AG04450 (cell line): ENCODE results near the gene PGM2L1. TPM values are rescaled to one million over a fixed set of nuclear protein-coding genes. Genes with fewer than 3 reads are reported as not detected.

Source experiments
- CTCF ChIA-PET: fragments of 300-600, 350-600 bp; formaldehyde crosslinking; extraction: SDS; loops from one replicate; lab custom pipeline; 2022; ENCODE audit warnings: antibody characterized with exemption, inconsistent platforms; lab: Charles Lee
- POLR2A ChIA-PET: fragments of 350-600 bp; formaldehyde crosslinking; extraction: SDS; loops from one replicate; lab custom pipeline; 2021; ENCODE audit warnings: antibody characterized with exemption, inconsistent platforms; lab: Yijun Ruan, JAX
- DNase-seq: peaks from one replicate; pipeline ENCODE4 v3.0.0-alpha.2; 2011; ENCODE audit warnings: low read depth, low spot score
- H3K27ac ChIP-seq: one replicate; pipeline ENCODE4 v1.5.1; 2012; ENCODE audit warnings: low read depth, low read length, control low read depth
- H3K27me3 ChIP-seq: one replicate; pipeline ENCODE4 v1.6.0; 2012; ENCODE audit warnings: low read length; ENCODE audit not compliant: control insufficient read depth, insufficient read depth
- H3K4me3 ChIP-seq: 2 replicates; pipeline ENCODE4 v1.5.1; 2011; ENCODE audit warnings: mild to moderate bottlenecking, low read depth, low read length, control low read depth
- H3K9me3 ChIP-seq: 2 replicates; pipeline ENCODE4 v1.5.1; 2012; ENCODE audit warnings: low read length; ENCODE audit not compliant: control insufficient read depth, insufficient read depth
- polyA plus RNA-seq: library from polyadenylated mRNA; depleted of rRNA; stranded (reverse); fragments of >200 nt; gene quantifications from 2 replicates; pipeline ENCODE4 v1.2.3, GENCODE V29; 2011
- TF ChIP-seq, protein P1 (sequence below): IDR thresholded peaks from 2 replicates; pipeline ENCODE4 v1.5.1; 2011; ENCODE audit warnings: low read depth, low read length, control low read depth, inconsistent platforms

PGM2L1 gene
- polyA plus RNA-seq, 1 experiment: 2.6 TPM

DNA sequence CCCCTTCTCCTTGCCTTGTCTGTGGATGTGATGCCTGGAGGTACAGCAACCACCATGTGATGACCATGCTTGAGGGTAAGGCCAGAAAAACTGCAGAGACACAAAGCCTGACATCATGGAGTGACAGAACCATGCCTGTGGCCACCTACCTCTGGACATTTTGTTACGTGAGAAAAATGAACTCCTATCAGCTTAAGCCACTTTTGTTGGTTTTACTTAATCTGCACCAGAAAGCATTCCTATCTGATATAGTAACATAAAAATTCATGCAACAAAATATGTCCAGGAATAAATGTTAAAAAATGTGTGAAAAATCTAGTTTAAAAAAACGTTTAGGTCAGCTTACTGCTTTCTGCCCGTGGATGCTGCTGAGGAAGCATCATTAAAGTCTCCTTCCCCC is 44.2 kb downstream of the PGM2L1 start:
- no peaks in the 10 kb centered on the region for H3K27me3 ChIP-seq
- H3K27ac ChIP-seq: no peak overlapping the region
- TF ChIP-seq, protein P1, sequence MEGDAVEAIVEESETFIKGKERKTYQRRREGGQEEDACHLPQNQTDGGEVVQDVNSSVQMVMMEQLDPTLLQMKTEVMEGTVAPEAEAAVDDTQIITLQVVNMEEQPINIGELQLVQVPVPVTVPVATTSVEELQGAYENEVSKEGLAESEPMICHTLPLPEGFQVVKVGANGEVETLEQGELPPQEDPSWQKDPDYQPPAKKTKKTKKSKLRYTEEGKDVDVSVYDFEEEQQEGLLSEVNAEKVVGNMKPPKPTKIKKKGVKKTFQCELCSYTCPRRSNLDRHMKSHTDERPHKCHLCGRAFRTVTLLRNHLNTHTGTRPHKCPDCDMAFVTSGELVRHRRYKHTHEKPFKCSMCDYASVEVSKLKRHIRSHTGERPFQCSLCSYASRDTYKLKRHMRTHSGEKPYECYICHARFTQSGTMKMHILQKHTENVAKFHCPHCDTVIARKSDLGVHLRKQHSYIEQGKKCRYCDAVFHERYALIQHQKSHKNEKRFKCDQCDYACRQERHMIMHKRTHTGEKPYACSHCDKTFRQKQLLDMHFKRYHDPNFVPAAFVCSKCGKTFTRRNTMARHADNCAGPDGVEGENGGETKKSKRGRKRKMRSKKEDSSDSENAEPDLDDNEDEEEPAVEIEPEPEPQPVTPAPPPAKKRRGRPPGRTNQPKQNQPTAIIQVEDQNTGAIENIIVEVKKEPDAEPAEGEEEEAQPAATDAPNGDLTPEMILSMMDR: no peak
- CTCF ChIA-PET: interaction anchor here (0.6 to 1.3 kb wide), 4 partner anchors 23 to 99 kb away, joined by 3 to 9 read pairs (median 4); no protein-coding TSS in a partner anchor
- H3K9me3 ChIP-seq: no peaks in the 10 kb centered on the region
- DNase-seq: no peak
- POLR2A ChIA-PET: no interaction called here
- H3K4me3 ChIP-seq: no peak overlapping the region

DNA sequence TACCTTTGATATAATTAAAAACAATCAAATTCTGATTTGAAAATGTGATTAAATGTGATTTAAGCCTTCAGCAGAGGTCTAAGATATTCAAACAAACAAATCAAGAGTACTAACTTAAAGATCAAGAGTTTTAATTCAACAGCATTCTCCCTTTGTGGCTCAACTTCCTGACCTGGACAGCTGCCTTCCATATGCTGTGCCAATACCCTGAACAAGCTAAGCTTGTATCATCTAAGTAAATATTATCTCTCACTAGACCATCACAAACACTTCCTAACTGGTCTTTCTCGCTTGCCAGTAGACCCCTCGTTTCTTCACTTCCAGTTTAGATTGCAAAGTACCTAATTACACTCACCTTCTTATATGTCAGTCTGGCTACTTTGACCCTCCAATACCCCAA is 50.9 kb downstream of the PGM2L1 start:
- H3K4me3 ChIP-seq: no peak overlapping the region
- DNase-seq: no peak
- CTCF ChIA-PET: no interaction called here

DNA sequence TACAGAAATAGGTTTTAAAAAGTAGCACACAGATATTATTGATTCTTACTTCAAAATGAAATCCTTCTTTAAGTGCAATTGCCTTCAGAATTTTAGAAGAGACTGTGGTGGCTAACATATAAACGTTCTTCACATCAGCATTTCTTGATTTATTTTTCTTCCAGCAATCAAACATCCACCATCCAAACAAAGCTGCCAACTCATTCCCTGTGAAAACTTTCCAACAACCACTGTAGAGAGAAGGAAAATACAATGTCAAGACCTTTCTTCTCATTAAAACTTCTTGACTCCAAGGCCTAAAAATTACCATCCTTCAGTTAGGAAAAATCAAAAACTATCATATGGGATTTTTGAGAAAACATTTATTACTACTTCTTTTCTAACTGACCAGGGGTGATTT is 52.8 kb downstream of the PGM2L1 start:
- ChIA-PET POLR2A (no interaction called here), CTCF (interaction anchor here (1.0 kb wide), 1 partner anchor 24 kb away, joined by 4 read pairs; no protein-coding TSS in a partner anchor)
- Histone ChIP-seq H3K4me3 (no peak overlapping the region), H3K27ac (no peak overlapping the region), H3K27me3 (no peaks in the 10 kb centered on the region), H3K9me3 (no peaks in the 10 kb centered on the region)
- TF ChIP-seq, protein P1: no peak
- no peak for DNase-seq

More for the DNA sequence above, 50.9 kb downstream of the PGM2L1 start:
- no peak overlapping the region for H3K27ac ChIP-seq
- H3K27me3 ChIP-seq: no peaks in the 10 kb centered on the region
- H3K9me3 ChIP-seq: no peaks in the 10 kb centered on the region
- TF ChIP-seq, protein P1: no peak
- POLR2A ChIA-PET: no interaction called here

DNA sequence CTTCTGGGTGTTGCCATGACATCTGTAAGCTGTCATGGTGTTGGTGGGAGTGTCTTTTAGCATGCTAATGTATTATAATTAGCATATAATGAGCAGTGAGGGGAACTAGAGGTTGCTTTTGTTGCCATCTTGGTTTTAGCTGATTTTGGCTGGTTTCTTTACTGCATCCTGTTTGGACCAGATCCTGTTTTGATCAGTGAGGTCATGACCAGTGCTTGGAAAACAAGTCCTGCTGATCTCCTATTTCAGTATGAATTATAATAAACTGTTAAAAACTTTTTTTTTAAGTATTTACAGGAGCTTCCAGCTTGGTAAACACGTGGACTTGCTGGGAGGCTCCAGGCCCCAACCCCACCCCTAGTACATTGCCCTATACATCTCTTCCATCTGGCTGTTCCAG is 56.3 kb downstream of the PGM2L1 start:
- Histone ChIP-seq H3K27me3 (no peaks in the 10 kb centered on the region), H3K9me3 (no peaks in the 10 kb centered on the region), H3K4me3 (no peak overlapping the region), H3K27ac (no peak overlapping the region)
- ChIA-PET CTCF (no interaction called here), POLR2A (no interaction called here)
- DNase-seq: no peak
- TF ChIP-seq, protein P1: no peak

DNA sequence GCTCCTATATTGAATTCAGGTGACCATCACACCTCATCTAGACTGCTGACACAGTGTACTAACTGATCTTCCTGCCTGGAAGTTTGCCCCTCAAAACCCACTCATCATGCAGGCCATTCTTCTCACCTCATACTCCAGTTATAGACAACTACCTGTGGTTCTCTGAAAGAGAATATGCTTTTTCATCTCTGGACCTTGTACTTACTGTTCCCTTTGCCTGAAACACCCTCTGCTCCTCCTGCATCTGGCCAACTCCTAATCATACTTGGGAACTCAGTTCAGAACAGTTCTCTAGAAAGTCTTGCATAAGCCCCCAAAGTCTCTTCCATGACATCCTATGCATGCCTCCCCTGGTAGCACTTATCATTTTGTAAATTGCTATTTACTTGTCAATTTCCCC is 58.6 kb downstream of the PGM2L1 start:
- CTCF ChIA-PET: no interaction called here
- Histone ChIP-seq H3K27me3 (no peaks in the 10 kb centered on the region), H3K27ac (no peak overlapping the region), H3K4me3 (no peak overlapping the region), H3K9me3 (no peaks in the 10 kb centered on the region)
- DNase-seq: no peak
- TF ChIP-seq, protein P1: no peak
- POLR2A ChIA-PET: no interaction called here
